NCI-H1092 (cell line): Measurements from ENCODE around the gene TRIM47.
"Not testable (repeated sequence)": the region's sequence is repeated elsewhere in the genome, so short reads cannot be mapped to it uniquely, and the experiment has no call there.

Experiments
- DNase-seq: peaks from one replicate; lab custom pipeline; 2025; lab: John Stamatoyannopoulos, UW

TRIM47 gene

DNA sequence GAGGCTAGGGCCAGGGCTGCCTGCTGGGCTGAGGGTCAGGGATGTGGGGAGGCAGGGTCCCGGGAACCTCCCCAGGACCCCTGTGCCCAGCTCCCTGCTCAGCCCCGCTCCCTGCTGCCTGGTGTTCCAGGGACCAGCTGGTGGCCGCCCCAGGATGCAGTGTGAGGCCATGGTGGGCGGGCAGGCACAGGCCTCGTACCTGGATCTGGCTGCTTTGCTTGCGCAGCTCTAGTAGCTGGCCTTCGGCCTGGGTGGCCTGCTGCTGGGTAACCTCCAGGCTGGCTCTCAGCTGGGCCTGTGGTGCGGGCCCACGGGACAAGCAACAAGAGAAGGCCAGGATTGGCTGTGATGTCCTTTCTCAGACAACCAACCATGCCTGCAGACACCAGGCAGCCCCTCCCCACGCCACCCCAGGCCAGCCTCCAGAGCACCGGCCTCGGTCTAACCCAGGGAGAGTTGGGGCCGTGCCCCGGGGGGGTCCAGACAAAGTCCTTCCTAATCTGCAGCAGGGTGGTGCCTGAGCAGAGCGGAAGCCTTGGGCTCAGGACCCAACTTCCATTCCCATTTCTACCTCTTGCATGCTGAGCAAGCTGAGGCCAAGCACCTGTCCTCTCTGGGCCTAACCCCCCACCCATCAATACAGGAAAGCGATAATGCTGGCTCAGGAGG, 14.3 kb upstream of the TRIM47 start:
- no peak for DNase-seq

DNA sequence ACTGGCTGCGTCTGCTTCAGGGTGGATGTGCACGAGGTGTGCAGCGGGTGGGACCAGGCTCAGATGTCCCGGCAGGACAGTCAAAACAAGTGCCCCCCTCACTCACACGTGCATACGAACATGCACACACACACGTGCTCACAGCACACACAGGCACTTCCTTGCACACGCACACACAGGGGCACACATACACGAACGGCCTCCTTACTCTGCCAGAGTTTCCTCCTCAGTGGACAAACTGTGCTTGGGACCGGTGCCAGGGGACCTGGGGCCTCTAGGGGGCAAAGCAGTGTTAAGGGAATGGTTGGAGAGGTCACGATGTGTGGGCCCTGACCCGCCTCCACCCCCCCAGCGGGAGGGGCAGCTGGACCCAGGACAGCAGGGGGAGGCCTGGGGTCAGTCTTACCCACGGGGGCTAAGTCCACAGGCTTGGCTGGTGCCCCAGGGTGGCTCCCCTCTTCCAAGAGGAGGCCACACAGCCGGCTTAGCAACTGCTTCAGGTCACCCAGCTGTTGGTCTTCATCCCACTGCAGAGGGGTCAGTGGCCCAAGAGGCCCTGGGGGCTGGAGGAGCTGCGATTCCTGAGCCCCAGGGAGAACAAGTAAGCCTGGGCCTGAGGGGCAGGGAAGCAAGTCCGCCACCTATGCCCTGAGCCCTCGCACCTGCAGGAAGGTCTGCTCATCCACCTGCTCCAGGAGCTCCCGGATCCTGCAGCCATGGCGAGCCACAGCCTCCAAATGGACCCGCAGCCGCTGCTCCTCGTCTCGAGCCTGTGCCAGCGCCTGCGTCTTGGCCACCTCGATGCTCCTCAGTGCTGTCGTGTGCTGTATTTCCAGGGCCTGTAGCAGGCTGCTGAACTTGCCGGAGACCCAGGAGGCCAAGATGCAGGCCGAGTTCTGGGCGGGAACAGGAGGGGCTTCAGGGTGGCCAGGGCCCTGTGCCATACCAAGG, 13.5 kb upstream of the TRIM47 start:
- no peak for DNase-seq

DNA sequence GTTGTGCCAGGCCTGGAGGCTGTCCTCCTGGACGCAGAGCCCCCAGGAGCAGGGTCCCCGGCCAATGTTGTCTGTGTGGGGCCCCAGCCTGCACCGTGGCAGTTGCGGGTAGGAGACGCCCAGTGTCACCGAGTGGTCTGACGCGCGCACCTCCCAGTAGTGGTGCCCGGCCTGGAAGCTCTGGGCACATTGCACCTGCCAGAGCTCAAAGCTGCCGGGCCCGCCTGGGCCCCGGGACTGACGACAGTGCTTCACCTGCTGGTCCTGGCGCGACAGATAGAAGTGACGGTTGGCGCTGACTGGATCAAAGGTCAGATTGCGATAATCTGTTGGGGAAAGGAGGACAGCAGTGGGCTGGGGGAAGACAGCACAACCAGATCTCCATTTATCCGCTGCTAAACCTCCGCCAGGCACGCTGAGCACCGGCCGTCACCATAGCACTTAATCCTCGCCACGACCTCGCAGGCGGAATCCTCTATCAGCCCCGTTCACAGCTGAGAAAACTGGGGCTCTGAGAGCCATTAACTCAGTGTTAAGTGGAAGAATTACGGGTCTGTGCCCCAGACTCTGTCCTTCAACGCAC, 12.7 kb upstream of the TRIM47 start:
- DNase-seq: no peak

DNA sequence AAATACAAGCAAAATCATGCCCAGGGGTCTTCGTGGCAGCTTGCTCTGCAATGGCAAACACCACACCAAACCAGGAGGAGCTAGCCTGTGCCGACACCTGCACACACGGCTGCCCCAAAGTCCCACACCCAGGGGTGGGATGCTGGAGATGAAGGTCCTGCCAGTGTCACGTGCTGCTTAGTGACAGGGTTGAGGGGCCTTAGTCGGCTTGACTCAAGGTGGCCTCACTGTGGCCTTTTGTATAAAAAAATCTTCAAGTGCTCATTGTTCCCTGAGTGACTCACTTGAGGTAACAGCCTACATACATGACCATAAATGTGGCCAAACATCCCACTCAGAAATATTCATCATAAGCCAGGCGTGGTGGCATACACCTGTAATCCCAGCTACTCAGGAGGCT, 11.1 kb upstream of the TRIM47 start:
- no peak for DNase-seq

DNA sequence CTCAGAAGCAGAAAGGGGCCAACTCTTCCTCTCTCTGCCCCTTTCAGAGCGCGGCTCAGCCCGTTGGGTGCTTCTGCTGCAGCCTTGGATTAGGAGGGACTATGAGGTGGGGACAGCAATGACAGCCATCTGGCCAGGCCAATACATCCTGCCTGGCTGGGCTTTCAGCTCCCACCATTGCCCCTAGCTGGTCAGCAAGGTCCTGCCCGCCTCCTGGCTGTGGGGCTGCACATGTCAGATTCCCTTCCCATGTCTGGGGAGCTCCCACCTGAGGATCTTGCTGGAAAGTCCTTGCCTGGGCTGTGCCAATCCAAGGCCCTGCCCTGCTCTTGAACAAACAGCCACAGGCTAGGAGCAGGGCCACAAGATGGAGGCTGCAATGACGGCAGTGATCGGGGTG, 10.1 kb upstream of the TRIM47 start:
- no peak for DNase-seq

DNA sequence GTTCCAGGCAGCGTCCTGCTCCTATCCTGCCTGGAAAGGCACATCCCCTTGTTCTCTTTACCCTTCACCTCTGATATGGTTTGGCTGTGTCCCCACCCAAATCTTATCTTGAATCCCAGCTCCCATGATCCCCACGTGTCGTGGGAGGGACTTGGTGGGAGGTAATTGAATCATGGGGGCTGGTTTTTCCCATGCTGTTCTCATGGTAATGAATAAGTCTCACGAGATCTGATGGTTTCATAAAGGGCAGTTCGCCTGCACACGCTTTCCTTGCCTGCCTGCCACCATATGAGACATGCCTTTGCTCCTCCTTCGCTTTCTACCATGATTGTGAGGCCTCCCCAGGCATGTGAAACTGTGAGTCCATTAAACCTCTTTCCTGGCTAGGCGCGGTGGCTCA, 7.5 kb upstream of the TRIM47 start:
- not testable (repeated sequence) for DNase-seq

DNA sequence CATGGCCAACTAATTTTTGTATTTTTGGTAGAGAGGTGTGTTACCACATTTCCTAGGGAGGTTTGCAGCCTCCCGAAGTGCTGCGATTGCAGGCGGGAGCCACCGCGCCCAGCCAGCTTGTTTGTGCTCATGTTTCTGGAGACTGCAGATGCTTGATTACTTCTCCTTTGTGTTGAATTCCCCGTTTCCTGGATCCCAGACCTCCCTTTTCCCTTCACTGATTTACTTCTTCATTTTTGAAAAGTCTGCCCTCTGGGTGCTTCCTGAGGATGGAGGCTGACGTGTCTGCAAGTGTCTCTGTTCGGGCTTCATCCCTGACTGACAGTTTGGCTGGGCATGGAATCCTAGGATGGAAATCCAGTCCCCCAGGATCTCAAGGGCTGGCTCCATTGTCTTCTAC, 7.0 kb upstream of the TRIM47 start:
- DNase-seq: no peak

DNA sequence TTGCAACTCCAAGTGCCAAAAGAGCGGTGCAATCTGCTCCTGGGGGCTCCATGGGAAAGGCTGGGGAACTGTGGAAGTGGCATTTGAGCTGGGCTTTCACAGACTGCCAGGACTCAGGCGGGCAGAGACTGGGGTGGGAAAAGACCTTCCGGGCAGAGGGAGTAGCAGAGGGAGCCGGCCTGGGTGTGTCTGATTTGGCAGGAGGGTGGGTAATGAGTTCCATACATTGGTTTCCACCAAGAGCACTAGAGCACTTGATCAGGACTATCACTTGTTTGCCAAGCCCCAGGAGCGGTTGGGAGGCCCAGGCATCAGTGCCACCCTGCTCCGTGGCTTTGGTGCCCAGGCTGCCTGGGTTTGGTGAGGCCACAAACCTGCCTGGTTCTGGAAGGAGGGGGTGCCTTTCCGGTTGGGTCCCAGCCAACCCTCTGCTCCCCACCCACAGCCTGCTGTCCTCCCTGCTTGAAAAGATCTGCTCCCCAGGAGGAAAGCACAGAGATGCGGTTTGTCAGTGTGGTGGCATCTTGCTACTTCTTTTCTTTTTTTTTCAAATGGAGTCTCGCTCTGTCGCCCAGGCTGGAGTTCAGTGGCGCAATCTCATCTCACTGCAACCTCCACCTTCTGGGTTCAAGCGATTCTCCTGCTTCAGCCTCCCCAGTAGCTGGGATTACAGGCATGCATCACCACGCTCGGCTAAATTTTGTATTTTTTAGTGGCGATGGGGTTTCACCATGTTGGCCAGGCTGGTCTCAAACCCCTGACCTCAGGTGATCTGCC, 3.5 kb upstream of the TRIM47 start:
- no peak for DNase-seq

DNA sequence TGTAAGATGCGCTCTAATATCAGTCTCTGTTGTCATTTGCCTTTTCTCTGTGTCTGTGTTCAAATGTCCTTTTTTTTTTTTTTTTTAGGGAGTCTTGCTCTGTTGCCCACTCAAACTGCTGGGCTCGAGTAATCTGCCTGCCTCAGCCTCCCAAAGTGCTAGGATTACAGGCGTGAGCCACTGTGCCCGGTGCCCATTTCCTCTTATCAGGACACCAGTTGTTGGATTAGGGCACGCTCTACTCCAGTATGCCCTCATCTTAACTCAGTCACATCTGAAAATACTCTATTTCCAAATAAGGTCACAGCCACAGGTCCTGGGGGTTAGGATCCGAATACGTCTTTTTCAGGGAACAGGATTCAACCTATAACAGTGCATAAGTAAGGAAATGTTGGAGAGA, 1.9 kb upstream of the TRIM47 start:
- no peak for DNase-seq

DNA sequence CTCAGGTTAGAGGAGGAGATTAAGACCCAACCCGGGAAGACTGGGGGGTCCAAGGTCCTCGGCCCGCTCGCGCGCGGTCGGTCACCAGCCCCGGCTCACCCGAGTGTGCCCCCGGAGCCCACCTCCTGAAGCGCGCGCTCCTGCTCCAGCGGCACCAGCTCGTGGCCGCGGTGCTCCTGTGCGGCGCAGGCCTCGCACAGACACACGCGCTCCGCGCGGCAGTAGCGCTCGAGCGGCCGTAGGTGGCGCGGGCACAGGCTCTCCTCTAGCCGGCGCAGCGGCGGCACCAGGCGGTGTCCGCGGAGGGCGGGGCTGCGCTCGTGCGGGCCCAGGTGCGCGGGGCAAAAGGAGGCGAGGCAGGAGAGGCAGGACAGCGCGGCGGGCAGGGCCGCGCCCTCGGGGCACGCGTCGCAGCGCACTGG, 618 bp downstream of the TRIM47 start:
- DNase-seq: peak; percentile 57

DNA sequence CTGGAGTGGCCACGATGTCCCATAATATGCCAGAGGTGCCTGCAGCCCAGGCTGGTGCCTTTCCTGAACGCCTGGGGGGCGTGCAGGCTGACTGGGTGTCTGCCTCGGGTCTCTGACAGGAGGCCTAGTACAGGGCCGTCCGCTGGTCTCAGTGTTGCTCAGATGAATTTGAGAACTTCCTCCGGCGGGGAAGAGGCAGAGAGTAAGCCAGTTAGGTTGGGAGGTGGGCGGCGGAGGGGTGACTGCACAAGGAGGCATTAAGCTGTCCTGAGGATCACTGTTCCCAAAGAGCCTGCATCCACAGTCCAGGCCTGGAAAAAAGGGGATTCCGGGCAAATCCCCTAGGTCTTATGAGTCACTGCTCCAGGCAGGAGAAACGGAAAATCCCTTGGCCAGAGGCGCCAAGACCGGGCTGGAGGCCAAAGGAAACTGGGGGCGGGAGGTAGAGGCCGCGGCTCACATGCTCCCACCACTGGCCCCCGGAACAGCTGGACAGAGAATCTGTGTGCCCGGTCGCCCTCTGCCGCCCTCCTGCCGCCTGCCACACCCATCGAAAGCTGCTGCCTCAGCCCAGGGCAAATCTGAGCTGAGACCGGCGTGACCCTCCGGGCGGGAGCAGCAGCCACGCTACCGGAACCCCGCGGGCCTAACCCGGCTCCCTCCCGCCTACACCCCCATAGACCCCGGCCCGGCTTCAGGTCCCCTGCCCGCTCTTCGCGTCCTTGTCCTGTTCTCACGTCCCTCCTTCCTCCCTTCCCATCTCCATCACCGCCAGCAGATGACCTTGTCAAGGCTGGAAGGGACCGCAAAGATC, 1.2 kb downstream of the TRIM47 start:
- DNase-seq: peak; percentile 43

DNA sequence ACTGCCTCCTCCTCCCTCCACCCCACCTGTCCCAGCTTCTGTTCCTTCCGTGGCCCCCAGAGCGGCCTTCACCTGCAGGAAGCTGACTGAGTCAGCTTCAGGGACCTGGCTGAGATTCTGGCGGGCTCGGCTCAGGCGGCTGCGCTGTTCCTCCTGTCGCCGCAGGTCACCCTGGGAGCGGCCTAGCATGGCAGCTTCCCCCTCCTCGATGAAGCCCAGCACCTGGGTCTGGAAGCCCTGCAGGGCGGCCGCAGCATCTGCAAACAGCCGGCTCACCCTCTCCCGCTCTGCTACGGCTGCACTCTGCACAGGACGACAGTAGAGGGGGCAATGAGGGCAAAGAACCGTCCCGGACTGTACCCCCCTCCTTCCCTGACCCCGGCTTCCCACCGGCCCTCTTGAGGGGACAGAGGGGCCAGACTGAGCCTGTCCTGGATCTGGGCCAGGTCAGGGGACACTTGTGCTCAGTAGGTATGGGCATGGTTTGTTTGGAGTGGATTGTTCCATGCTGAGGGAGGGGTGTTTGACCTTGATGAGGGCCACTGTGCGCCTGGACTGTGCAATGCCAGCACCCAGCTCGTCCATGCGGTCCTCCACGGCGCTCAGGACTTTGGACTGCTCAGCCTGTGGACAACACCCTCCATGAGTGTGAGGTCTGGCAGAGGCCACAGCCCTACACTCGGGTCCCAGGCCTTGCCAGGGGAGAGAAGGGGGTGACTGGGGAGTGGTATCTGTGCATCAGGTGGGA, 2.0 kb downstream of the TRIM47 start:
- DNase-seq: no peak

DNA sequence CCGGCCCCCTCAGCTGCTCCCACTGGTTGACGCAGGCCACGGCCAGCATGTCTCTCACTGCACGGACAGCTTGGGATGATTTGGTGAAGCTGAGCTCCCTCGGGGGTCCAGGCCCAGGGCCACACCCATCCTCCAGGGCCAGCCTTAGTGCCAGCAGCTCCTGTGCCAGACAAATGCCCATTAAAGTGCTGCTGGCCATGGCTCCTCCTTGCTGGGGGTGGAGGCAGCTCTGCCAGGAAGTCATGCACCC, 2.5 kb downstream of the TRIM47 start:
- no peak for DNase-seq

DNA sequence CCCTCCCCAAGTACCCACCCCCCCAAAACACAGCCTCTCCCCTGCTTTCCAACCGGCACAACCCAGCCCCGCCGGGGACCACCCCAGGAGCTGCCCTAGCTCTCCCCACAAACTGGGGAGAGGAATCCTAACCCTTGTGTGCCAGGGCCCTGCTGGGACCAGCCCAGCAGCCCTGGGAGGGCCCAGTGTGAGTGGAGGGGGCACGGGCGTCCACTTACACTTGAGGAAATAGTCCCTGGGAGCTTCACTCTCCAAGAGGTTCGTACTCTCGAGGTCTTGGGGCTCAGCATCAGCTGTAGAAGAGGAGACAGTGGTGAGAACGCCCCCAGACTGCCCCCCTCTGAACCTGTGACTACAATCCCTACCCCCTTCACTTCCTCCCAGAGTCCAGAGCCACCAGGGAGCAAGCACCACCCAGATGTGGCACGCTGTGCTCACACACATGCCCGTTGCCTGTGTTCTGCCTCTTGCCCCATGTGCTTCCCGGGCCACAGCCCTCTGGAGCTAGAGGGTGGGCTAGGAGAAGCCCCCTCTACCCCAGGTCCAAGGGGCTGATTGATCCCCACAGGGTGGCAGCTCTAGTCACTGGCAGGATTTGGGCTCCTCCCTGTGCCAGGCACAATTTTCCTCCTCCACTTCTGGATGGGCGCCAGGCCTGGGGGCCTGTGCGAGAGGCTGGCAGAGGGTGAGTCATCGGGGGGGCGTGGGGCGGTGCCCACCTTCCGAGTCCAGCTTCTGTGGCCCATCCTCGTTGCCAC, 3.0 kb downstream of the TRIM47 start:
- DNase-seq: peak; percentile 36

DNA sequence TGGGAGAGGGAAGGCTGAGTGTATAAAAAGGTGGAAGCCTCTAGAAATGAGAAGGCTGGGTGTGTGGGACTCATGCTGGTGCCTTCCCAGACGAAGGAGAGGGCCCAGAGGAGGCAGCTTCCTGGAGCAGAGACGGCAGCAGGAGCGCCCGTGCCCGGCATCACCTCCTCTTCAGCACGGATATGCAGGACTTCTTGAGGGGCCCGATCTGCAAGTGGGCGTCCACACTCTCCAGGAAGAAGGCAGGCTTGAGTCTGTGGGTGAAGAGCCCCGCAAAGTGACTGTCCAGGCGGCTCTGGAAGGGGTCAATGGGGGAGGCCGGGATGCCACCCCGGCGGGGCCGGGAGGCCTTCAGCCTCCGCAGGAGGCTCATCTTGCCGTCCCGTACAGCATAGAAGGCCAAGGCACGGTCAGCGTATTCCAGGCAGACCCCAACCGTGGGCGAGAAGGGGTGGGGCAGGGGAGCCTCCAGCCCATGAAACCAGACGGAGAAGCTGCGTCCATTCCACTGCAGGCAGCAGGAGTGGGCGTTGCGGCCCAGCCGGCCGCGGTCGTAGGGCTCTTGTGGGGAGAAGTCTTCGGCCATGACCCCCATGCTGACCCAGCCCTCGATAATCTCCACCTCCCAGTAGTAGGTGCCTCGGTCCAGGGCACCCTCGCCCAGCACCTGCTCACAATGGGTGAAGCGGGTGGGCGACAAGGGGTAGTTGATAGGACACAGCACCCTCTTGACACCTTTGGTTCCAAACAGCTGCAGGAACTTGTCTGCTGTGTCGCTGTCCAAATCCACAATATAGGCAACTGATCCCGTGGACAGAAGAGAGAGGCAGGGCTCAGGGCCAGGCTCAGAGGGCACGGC, 3.8 kb downstream of the TRIM47 start:
- no peak for DNase-seq

DNA sequence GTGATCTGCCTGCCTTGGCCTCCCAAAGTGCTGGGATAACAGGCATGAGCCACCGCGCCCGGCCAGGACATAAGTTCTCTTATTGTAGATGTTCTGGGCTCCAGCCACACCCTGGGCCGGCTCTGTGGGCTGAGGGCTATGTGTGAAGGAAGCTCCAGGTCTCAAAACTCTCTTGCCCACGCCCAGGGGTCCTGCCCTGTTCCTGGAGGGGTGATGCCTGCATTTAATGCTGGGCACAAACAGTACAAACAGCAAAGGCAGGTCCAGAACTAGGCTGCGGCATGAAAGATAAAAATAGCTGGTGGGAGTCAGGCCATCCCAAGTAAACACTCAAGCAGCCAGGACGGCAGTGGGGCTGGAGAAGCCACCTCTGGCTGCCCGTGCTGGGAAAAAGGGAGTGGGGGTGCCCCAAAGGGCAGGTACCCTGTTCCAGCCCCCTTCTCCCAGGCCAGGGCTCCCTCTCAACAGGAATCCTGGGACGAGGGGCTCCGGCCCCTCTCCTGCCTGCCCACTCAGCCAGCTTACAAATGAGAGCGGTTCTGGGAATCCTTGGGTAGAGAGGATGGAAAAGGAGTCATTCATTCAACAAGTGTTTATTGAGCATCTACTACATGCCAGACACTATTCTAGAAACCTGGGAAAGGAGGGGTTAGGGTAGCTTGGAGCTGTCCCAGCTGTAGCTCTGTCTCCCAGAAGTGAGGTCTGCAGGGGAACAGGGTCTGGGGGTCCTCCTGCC, 4.6 kb downstream of the TRIM47 start:
- no peak for DNase-seq

DNA sequence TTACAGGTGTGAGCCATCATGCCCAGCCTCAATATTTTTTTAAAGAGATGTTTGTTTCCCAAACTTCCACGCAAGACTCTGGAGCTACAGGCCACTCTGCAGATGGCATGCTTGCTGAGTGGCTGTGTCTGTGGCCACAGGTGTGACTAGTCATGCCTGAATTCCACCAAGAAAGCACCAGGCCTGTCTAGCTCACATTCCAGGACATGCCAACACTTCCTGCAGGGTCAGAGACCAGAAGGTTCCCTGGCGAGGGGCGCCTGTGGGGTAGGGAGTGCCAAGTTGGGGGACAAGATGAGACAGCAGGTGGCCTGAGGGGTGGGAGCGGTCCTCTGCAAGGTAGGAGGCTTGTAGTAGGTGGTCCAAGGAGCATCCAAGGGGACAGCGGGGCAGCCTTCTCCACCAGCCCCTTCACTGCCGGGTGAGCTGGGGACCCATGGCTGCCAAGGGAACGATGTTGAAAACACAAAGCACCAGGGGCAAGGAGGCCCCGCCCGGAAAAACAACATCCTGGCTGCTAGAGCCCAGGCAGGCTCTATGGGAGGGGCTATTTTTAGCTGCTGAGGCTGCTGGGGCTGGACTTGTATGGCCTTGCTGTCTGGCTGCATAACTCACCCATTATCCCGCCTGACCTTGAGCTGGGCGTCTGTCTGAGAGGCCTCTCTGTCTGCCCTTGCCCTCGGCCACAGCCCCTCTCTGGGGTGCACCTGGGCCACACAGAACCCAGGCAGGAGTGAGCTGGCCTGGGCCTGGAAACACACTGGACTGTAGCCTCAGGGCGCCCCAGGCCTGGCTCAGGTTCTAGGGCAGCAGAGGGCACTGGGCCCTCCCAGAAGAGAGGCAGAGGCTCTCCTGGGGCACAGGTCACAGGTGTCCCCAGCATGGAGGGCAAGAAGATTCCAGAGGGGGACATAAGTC, 5.7 kb downstream of the TRIM47 start:
- DNase-seq: no peak
